Measurements from ENCODE around the gene SESTD1. TPM values are rescaled to one million over a fixed set of nuclear protein-coding genes. Genes with fewer than 3 reads are reported as not detected.

SESTD1 gene
- total RNA-seq, 2 donors from 2014 or later, result 51.3 to 75.4 TPM

DNA sequence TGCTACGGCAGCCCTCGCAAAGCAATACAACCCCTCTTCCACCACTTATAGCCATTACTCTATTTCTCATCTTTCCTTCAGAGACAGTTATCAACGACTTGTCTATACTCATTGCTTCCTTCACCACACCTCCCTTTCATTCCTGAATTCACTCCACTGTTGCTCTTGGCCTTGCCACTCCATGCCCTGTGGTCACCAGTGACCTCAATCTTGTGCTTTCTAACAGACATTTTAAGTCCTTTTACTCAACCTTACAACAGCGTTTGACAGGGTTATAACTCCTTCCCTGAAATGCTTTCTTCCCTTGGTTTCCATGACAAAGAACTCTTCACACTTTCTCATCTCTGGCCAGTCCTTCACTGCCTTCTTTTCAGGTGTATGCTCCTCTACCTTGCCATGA is 124.1 kb downstream of the SESTD1 start:
- H3K4me1 Mint-ChIP-seq, result no peaks in the 10 kb centered on the region

DNA sequence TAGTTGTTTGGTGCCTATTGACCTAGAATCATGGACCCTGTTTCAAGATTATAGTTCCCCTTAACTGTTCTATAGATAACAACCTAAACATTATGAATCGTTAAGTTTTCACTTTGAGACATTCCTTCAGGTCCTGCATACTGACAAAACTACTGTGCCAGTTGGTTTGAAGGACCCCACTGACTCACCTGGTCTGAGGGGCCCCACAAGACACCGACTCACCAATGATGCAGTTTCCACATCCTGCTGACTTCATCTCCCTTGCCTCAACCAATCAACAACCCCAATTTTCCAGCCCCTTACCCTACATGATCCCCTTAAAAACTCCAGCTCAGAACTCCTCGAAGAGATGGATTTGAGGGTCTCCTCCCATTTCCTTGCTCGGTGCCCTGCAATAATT is 125.1 kb downstream of the SESTD1 start:
- H3K9me3 Mint-ChIP-seq, result no peaks in the 10 kb centered on the region
- H3K36me3 Mint-ChIP-seq (ENCODE audit: low read depth), result peaks cover 6% of the 10 kb centered on the region
- no peaks in the 10 kb centered on the region for H3K9me3 ChIP-seq (ENCODE audit: control insufficient read depth, low read length)
- H3K4me1 ChIP-seq (ENCODE audit: control insufficient read depth, insufficient read depth, low read length), result no peaks in the 10 kb centered on the region
- H3K4me3 Mint-ChIP-seq, result no peak overlapping the region
- no peak overlapping the region for H3K27ac ChIP-seq (ENCODE audit: low read depth, low read length)
- H3K9ac ChIP-seq (ENCODE audit: extremely low read depth, low read length, poor library complexity, severe bottlenecking), result no peak overlapping the region
- DNase-seq, result no peak
- no peak overlapping the region for H3K4me3 ChIP-seq (ENCODE audit: low read length)
- no peaks in the 10 kb centered on the region for H3K27me3 ChIP-seq (ENCODE audit: control insufficient read depth, insufficient read depth, low read length, poor library complexity, severe bottlenecking)
- no peaks in the 10 kb centered on the region for H3K4me1 Mint-ChIP-seq
- peaks cover 35% of the 10 kb centered on the region for H3K36me3 ChIP-seq (ENCODE audit: control insufficient read depth, insufficient read depth, low read length)
- no peaks in the 10 kb centered on the region for H3K27me3 Mint-ChIP-seq (ENCODE audit: insufficient read depth)
- no peak overlapping the region for H3K27ac Mint-ChIP-seq
- TF ChIP-seq, protein P1, sequence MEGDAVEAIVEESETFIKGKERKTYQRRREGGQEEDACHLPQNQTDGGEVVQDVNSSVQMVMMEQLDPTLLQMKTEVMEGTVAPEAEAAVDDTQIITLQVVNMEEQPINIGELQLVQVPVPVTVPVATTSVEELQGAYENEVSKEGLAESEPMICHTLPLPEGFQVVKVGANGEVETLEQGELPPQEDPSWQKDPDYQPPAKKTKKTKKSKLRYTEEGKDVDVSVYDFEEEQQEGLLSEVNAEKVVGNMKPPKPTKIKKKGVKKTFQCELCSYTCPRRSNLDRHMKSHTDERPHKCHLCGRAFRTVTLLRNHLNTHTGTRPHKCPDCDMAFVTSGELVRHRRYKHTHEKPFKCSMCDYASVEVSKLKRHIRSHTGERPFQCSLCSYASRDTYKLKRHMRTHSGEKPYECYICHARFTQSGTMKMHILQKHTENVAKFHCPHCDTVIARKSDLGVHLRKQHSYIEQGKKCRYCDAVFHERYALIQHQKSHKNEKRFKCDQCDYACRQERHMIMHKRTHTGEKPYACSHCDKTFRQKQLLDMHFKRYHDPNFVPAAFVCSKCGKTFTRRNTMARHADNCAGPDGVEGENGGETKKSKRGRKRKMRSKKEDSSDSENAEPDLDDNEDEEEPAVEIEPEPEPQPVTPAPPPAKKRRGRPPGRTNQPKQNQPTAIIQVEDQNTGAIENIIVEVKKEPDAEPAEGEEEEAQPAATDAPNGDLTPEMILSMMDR (conservative IDR thresholded peaks at IDR 0.05), result no peak
- 94 to 97% methylated on average over 2 to 4 of the region's 4 CpGs for WGBS, 2 experiments (ENCODE audit: insufficient coverage in 1 of 2, insufficient read length in 1 of 2)

More for the DNA sequence above, 124.1 kb downstream of the SESTD1 start:
- no peak for DNase-seq
- no peaks in the 10 kb centered on the region for H3K4me1 ChIP-seq (ENCODE audit: control insufficient read depth, insufficient read depth, low read length)
- H3K27ac ChIP-seq (ENCODE audit: low read depth, low read length), result no peak overlapping the region
- H3K4me3 ChIP-seq (ENCODE audit: low read length), result no peak overlapping the region
- H3K27me3 Mint-ChIP-seq (ENCODE audit: insufficient read depth), result no peaks in the 10 kb centered on the region
- H3K36me3 ChIP-seq (ENCODE audit: control insufficient read depth, insufficient read depth, low read length), result peaks cover 35% of the 10 kb centered on the region
- H3K4me3 Mint-ChIP-seq, result no peak overlapping the region
- H3K9me3 Mint-ChIP-seq, result no peaks in the 10 kb centered on the region
- H3K27ac Mint-ChIP-seq, result no peak overlapping the region
- no peaks in the 10 kb centered on the region for H3K27me3 ChIP-seq (ENCODE audit: control insufficient read depth, insufficient read depth, low read length, poor library complexity, severe bottlenecking)
- 90 to 100% methylated on average over 4 of the region's 4 CpGs for WGBS, 2 experiments (ENCODE audit: insufficient coverage in 1 of 2, insufficient read length in 1 of 2)
- peaks cover 6% of the 10 kb centered on the region for H3K36me3 Mint-ChIP-seq (ENCODE audit: low read depth)
- TF ChIP-seq, protein P1 (conservative IDR thresholded peaks at IDR 0.05), result no peak
- no peaks in the 10 kb centered on the region for H3K9me3 ChIP-seq (ENCODE audit: control insufficient read depth, low read length)
- H3K9ac ChIP-seq (ENCODE audit: extremely low read depth, low read length, poor library complexity, severe bottlenecking), result no peak overlapping the region

DNA sequence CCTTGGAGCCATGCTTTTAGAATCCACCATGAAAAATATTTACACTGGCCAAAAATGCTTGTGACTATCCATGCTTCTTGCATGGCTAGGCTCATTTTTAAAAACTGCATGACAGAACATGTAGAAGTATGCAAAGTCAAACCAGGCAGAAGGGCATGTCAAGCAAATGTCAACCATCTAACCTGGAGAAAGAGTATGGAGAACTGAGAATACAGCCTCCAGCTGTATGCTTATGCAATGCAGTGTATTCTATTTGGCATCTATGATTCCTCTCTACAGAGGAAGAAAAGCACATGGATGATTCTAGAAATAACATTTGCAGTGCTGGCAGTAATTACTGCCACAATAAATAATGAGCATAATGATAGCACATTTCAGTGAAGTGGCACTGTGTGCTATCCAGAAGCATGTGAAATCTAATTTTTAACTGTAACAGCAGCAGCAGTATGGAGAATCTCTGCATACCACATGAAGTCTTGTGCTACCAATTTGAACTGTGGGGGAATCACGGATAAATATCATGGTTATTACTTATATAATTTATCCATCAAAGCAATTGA is 127.4 kb downstream of the SESTD1 start:
- TF ChIP-seq, protein P1 (conservative IDR thresholded peaks at IDR 0.05), result no peak

More for the DNA sequence above, 127.4 kb downstream of the SESTD1 start:
- no peaks in the 10 kb centered on the region for H3K36me3 Mint-ChIP-seq (ENCODE audit: low read depth)
- H3K27me3 Mint-ChIP-seq (ENCODE audit: insufficient read depth), result no peaks in the 10 kb centered on the region
- no peaks in the 10 kb centered on the region for H3K9me3 Mint-ChIP-seq
- H3K36me3 ChIP-seq (ENCODE audit: control insufficient read depth, insufficient read depth, low read length), result peaks cover 23% of the 10 kb centered on the region
- no peak overlapping the region for H3K4me3 ChIP-seq (ENCODE audit: low read length)
- no peak overlapping the region for H3K27ac Mint-ChIP-seq
- DNase-seq, result no peak
- H3K4me3 Mint-ChIP-seq, result no peak overlapping the region
- no peak overlapping the region for H3K9ac ChIP-seq (ENCODE audit: extremely low read depth, low read length, poor library complexity, severe bottlenecking)
- no peaks in the 10 kb centered on the region for H3K4me1 ChIP-seq (ENCODE audit: control insufficient read depth, insufficient read depth, low read length)
- H3K27me3 ChIP-seq (ENCODE audit: control insufficient read depth, insufficient read depth, low read length, poor library complexity, severe bottlenecking), result no peaks in the 10 kb centered on the region
- WGBS, 2 experiments (ENCODE audit: insufficient coverage in 1 of 2, insufficient read length in 1 of 2), result 100% methylated on average over 1 of the region's 1 CpG; no CpG with 5 or more reads in 1 of the 2 experiments
- H3K27ac ChIP-seq (ENCODE audit: low read depth, low read length), result no peak overlapping the region
- H3K4me1 Mint-ChIP-seq, result peaks cover under 1% of the 10 kb centered on the region
- H3K9me3 ChIP-seq (ENCODE audit: control insufficient read depth, low read length), result no peaks in the 10 kb centered on the region

Measured in endodermal cell (in vitro differentiated cells).